AG04449 (cell line): Measurements from ENCODE around the gene GALNT7.

Experiments used
- CTCF ChIA-PET: fragments of 350-600 bp; formaldehyde crosslinking; extraction: SDS; loops from one replicate; lab custom pipeline; 2021; ENCODE audit warnings: antibody characterized with exemption; lab: Yijun Ruan, JAX
- POLR2A ChIA-PET: fragments of 400-600, 350-600 bp; formaldehyde crosslinking; extraction: SDS; loops from one replicate; lab custom pipeline; 2020; ENCODE audit warnings: antibody characterized with exemption, inconsistent platforms; lab: Yijun Ruan, JAX
- DNase-seq: peaks from one replicate; pipeline ENCODE4 v3.0.0-alpha.2; 2010; ENCODE audit warnings: low read depth, low spot score
- H3K4me3 ChIP-seq: 2 replicates; pipeline ENCODE4 v1.5.1; 2011; ENCODE audit warnings: low read depth, mild to moderate bottlenecking, control low read depth, low read length
- CTCF ChIP-seq: IDR thresholded peaks from one replicate; pipeline ENCODE4 v1.5.1; 2011; ENCODE audit warnings: mild to moderate bottlenecking, moderate library complexity, low read length, control low read depth, inconsistent platforms; ENCODE audit not compliant: insufficient read depth; ENCODE audit errors: missing control alignments

Gene GALNT7

GRCh38 chr4:173243917-173244658 lies 75.5 kb downstream of the GALNT7 start:
- no peak for DNase-seq
- ChIA-PET POLR2A (no interaction called here), CTCF (no interaction called here)
- H3K4me3 ChIP-seq = no peak overlapping the region
- no peak for TF ChIP-seq CTCF

- CTCF ChIA-PET = interaction anchor here (1.6 kb wide), 2 partner anchors 12 to 233 kb away, joined by 4 to 6 read pairs; no protein-coding TSS in a partner anchor
- POLR2A ChIA-PET = no interaction called here
- TF ChIP-seq CTCF = no peak
- no peak overlapping the region for H3K4me3 ChIP-seq
- no peak for DNase-seq
Measured at GRCh38 chr4:173245952-173246351, 77.3 kb downstream of the GALNT7 start.

- DNase-seq = no peak
- H3K4me3 ChIP-seq = no peak overlapping the region
- POLR2A ChIA-PET = no interaction called here
- CTCF ChIA-PET = no interaction called here
- no peak for TF ChIP-seq CTCF
Measured at GRCh38 chr4:173246719-173247118, 78.1 kb downstream of the GALNT7 start.

- no peak overlapping the region for H3K4me3 ChIP-seq
- POLR2A ChIA-PET = no interaction called here
- no peak for TF ChIP-seq CTCF
Measured at GRCh38 chr4:173247321-173247720, 78.7 kb downstream of the GALNT7 start.

GRCh38 chr4:173248690-173249089 lies 80.1 kb downstream of the GALNT7 start:
- DNase-seq = no peak
- CTCF ChIA-PET = interaction anchor here (1.3 to 1.5 kb wide), 2 partner anchors 9 to 224 kb away, joined by 3 read pairs; no protein-coding TSS in a partner anchor
- H3K4me3 ChIP-seq = no peak overlapping the region
- POLR2A ChIA-PET = no interaction called here
- TF ChIP-seq CTCF = no peak

More at GRCh38 chr4:173247321-173247720, 78.7 kb downstream of the GALNT7 start:
- CTCF ChIA-PET = interaction anchor here (0.8 kb wide), 1 partner anchor 10 kb away, joined by 3 read pairs; no protein-coding TSS in a partner anchor
- DNase-seq = no peak
